ENCODE measurements around the gene UBL3.

UBL3 gene

GRCh38 chr13:29808264-29808663, 42.2 kb downstream of the UBL3 start:
- no peak for DNase-seq

- no peak for DNase-seq
These were observed 44.1 kb downstream of the UBL3 start for GRCh38 chr13:29805994-29806979.

GRCh38 chr13:29803221-29803620, 47.2 kb downstream of the UBL3 start:
- DNase-seq, result no peak

- no peak for DNase-seq
These were observed 47.8 kb downstream of the UBL3 start for GRCh38 chr13:29802621-29803020.

GRCh38 chr13:29801737-29802305, 48.6 kb downstream of the UBL3 start:
- DNase-seq, result peak; percentile 76

GRCh38 chr13:29801102-29801501, 49.3 kb downstream of the UBL3 start:
- DNase-seq, result no peak

GRCh38 chr13:29800687-29801086, 49.7 kb downstream of the UBL3 start:
- no peak for DNase-seq

GRCh38 chr13:29799041-29799440, 51.4 kb downstream of the UBL3 start:
- no peak for DNase-seq

GRCh38 chr13:29791997-29792780, 58.2 kb downstream of the UBL3 start:
- DNase-seq, result no peak

GRCh38 chr13:29791508-29791907, 58.9 kb downstream of the UBL3 start:
- DNase-seq, result no peak

- no peak for DNase-seq
These were observed 63.7 kb downstream of the UBL3 start for GRCh38 chr13:29786698-29787097.

GRCh38 chr13:29785978-29786377, 64.4 kb downstream of the UBL3 start:
- no peak for DNase-seq

- DNase-seq, result no peak
These were observed 67.6 kb downstream of the UBL3 start for GRCh38 chr13:29782798-29783197.

- no peak for DNase-seq
These were observed 75.6 kb downstream of the UBL3 start for GRCh38 chr13:29774830-29775229.

- DNase-seq, result peak; percentile 26
These were observed 79.2 kb downstream of the UBL3 start for GRCh38 chr13:29771247-29771646.

- peak; percentile 4 for DNase-seq
These were observed 83.4 kb downstream of the UBL3 start for GRCh38 chr13:29767006-29767405.

- DNase-seq, result no peak
These were observed 86.8 kb downstream of the UBL3 start for GRCh38 chr13:29763436-29764180.

- no peak for DNase-seq
These were observed 88.6 kb downstream of the UBL3 start for GRCh38 chr13:29761815-29762214.

GRCh38 chr13:29761160-29761559, 89.3 kb downstream of the UBL3 start:
- DNase-seq, result no peak

GRCh38 chr13:29760544-29760943, 89.9 kb downstream of the UBL3 start:
- DNase-seq, result no peak

- DNase-seq, result peak; percentile 99
These were observed 91.8 kb downstream of the UBL3 start for GRCh38 chr13:29758531-29759114.

- DNase-seq, result no peak
These were observed 93.9 kb downstream of the UBL3 start for GRCh38 chr13:29756506-29756905.

GRCh38 chr13:29754473-29754806, 96.0 kb downstream of the UBL3 start:
- DNase-seq, result no peak

Data from MV-4-11 (cell line).